GM18502 (cell line): ENCODE measurements around the gene WSB1.
"Not testable (repeated sequence)": the region's sequence is repeated elsewhere in the genome, so short reads cannot be mapped to it uniquely, and the experiment has no call there.

ENCODE experiments used
- ATAC-seq: cut with Tn5 transposase; IDR thresholded peaks from one replicate; pipeline ENCODE4 v1.9.1; 2021; ENCODE audit warnings: mild to moderate bottlenecking; ENCODE audit not compliant: unreplicated experiment, poor library complexity

The WSB1 gene

GRCh38 chr17:27276653-27277156, 17.2 kb upstream of the WSB1 start:
- ATAC-seq = no peak

- ATAC-seq = not testable (repeated sequence)
These were observed 14.8 kb upstream of the WSB1 start for GRCh38 chr17:27279132-27279531.

- no peak for ATAC-seq
These were observed 13.4 kb upstream of the WSB1 start for GRCh38 chr17:27280527-27280926.

- ATAC-seq = no peak
These were observed 12.5 kb upstream of the WSB1 start for GRCh38 chr17:27281438-27281837.

GRCh38 chr17:27282054-27282551, 11.8 kb upstream of the WSB1 start:
- ATAC-seq = peak; percentile 91

GRCh38 chr17:27283060-27283459, 10.9 kb upstream of the WSB1 start:
- ATAC-seq = no peak

- ATAC-seq = no peak
These were observed 10.2 kb upstream of the WSB1 start for GRCh38 chr17:27283751-27284150.

GRCh38 chr17:27284811-27285415, 9.0 kb upstream of the WSB1 start:
- ATAC-seq = no peak

GRCh38 chr17:27285516-27285915, 8.4 kb upstream of the WSB1 start:
- ATAC-seq = no peak

GRCh38 chr17:27288183-27288582, 5.7 kb upstream of the WSB1 start:
- no peak for ATAC-seq

- ATAC-seq = no peak
These were observed 4.1 kb upstream of the WSB1 start for GRCh38 chr17:27289856-27290255.

- ATAC-seq = no peak
These were observed 2.9 kb upstream of the WSB1 start for GRCh38 chr17:27290916-27291598.

- no peak for ATAC-seq
These were observed 486 bp upstream of the WSB1 start for GRCh38 chr17:27293359-27293897.

- peak; percentile 52 for ATAC-seq
These were observed 1.0 kb downstream of the WSB1 start for GRCh38 chr17:27294689-27295630.

- no peak for ATAC-seq
These were observed 2.0 kb downstream of the WSB1 start for GRCh38 chr17:27295945-27296344.

GRCh38 chr17:27296428-27296979, 2.6 kb downstream of the WSB1 start:
- ATAC-seq = no peak

GRCh38 chr17:27299384-27300049, 5.6 kb downstream of the WSB1 start:
- ATAC-seq = no peak

GRCh38 chr17:27303734-27304133, 9.8 kb downstream of the WSB1 start:
- ATAC-seq = no peak

- ATAC-seq = no peak
These were observed 12.4 kb downstream of the WSB1 start for GRCh38 chr17:27306276-27306835.
